Esophagus muscularis mucosa (tissue), 3 donors: ENCODE measurements around the gene SULF2.

Source experiments
- CTCF ChIP-seq, 3 experiments: fragments of 200-600 bp in 2 of 3; fragments of 450-650 bp in 1 of 3; sonication (generic) in 2 of 3; IDR thresholded peaks; one replicate each; pipeline ENCODE4 v1.5.1; 2017 to 2019; ENCODE audit warnings: antibody characterized with exemption in 3 of 3, mild to moderate bottlenecking in 2 of 3, moderate library complexity in 1 of 3
- POLR2AphosphoS5 ChIP-seq, 2 donors: sonication (generic); formaldehyde crosslinking; IDR thresholded peaks; one replicate each; pipeline ENCODE4 v1.6.1; 2017; ENCODE audit warnings: antibody characterized with exemption in 2 of 2

- TF ChIP-seq CTCF (IDR thresholded peaks at IDR 0.05) (no peak), POLR2AphosphoS5 (IDR thresholded peaks at IDR 0.05) (no peak)
These were observed 131.4 kb downstream of the SULF2 start for GRCh38 chr20:47653869-47654268.
